GM19043 (cell line): ENCODE results near the gene FRG2C.
"Not testable (repeated sequence)": the region's sequence is repeated elsewhere in the genome, so short reads cannot be mapped to it uniquely, and the experiment has no call there.

ENCODE experiments used
- ATAC-seq: cut with Tn5 transposase; IDR thresholded peaks from one replicate; pipeline ENCODE4 v1.9.1; 2021; ENCODE audit warnings: low read depth; ENCODE audit not compliant: unreplicated experiment

The FRG2C gene

GRCh38 chr3:75664028-75664427 is at the start of gene FRG2C:
Gene FRG2C (plus strand): TSS chr3:75664328. CDS start chr3:75664380, 52 bp downstream.
- not testable (repeated sequence) for ATAC-seq

DNA sequence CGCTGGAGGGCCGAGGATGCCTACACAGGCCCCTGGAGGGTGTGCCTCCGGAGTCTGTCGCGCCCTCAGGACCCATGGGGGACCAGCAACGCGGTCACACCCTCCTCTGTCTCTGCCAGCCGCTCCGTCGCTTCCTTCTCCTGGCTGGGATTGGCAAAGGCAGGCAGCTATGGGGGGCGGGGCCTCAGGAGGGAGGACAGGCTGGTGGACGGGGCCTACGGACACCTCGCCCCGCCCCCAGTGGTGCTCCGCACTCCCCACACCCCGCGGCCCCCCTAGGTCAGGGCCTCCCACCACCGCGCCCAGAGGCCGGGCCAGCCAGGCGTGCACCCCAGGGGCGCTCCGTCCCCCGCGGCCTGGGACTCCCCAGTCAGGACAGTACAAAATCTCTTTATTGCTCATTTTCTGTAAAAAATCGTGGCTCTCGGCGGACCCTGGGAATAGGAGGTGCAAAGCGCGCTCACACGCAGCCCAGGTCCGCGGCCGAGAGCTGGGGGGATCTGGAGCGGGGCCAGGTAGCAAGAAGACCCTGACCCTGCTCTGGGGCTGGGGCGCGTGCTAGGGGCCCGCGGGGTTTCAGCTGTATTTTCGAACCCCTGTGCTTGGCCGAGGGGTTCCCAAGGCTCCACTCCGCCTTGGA is 45.3 kb upstream of the FRG2C start:
- ATAC-seq: not testable (repeated sequence)

DNA sequence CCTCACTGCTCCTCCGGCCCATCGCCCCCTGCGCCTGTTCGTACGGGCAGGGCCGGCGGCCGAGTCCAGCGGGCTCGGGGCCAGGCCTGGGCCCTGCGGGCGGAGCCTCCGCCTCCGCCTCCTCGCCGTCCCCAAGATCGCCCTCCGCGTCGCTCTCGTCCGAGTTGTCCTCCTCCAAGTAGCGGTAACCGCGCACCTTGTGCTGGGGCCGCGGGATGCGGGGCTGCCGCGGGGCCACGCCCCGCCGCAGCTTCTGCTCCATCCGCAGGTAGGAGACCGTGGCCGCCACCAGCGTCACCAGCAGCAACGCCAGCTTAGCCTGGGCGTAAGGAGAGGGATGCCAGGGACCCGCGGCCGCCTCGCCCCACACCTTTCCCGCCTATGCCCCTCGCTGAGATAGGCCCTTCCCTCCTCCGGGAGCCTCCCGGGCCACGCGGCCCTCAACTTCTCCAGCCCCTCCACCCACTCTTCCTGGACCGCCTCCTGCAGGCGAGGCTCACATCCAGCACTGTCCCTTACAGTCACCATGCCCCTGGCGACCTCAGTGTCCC is 44.6 kb upstream of the FRG2C start:
- ATAC-seq: not testable (repeated sequence)

DNA sequence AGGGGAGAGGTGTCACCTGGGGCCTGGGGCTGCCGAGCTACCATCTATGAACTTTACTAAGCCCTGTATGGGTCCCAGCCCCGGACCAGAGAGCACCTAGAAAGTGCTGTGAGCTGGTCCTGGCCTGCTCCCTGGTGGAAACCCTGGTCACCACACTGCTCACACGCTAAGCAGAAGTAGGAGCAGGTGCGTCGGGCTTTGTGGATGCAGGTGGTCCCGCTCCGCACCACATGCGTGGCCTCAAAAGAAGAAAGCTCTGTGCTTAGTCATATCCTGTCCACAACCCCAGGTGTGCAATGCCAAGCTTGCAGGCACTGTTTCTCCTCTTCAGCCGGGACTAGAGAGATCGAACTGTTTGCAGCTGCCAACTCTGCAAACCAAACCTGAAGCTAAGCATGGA is 42.4 kb upstream of the FRG2C start:
- not testable (repeated sequence) for ATAC-seq

- ATAC-seq: not testable (repeated sequence)
Observed at GRCh38 chr3:75623656-75624055, 40.5 kb upstream of the FRG2C start.

DNA sequence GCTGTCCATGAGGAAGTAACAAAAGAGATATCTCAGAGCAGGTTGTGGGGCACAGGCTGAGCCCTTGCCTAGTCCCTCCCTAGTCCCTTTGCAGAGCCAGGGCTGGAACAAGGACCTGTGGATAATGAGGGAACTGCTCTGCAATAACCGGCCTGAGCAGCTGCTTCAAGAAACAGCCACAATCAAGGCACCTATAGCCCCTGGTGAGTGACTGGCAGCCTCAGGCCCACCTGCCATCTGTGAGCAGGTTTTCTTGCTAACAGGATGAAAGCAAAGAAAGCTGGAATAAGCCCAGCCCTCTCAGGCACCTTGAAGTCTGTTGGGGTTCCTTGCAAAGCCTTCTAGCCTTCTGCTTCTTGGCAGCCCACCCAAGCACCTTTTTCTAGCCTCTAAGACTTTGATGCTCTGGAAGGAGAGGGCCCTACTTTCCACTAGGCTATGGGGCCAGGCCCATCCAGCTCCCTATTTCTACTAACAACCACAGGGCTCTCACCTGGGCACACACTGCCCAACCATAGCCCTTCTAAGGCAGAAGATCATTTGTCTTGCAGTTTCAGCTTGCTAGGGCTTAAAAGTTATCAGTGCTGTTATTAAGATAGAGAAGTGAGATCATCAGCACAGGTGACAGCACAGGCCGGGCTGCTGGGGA is 33.1 kb upstream of the FRG2C start:
- not testable (repeated sequence) for ATAC-seq

DNA sequence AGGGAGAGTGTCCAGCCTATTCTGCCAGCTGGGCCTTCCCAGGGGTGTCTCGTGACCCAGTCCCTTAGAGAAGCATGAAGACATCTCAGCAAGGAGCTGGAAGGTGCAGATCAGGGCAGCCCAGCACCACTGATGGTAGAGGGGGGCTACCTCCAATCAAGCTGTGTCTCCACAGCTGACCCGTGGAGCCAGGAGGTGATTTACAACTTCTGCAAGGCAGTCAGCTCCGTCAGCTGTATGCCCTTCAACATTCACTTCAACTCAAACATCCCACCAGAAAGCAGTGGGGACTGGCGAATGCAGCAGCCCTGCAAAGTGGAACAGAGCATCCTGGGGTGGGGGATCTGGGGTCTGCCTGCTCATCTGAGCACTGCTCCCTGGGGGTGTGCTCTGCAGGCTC is 32.6 kb upstream of the FRG2C start:
- ATAC-seq: no peak

- ATAC-seq: not testable (repeated sequence)
Observed at GRCh38 chr3:75638947-75639346, 25.2 kb upstream of the FRG2C start.

GRCh38 chr3:75641107-75641517 is 23.0 kb upstream of the FRG2C start:
- ATAC-seq: not testable (repeated sequence)

DNA sequence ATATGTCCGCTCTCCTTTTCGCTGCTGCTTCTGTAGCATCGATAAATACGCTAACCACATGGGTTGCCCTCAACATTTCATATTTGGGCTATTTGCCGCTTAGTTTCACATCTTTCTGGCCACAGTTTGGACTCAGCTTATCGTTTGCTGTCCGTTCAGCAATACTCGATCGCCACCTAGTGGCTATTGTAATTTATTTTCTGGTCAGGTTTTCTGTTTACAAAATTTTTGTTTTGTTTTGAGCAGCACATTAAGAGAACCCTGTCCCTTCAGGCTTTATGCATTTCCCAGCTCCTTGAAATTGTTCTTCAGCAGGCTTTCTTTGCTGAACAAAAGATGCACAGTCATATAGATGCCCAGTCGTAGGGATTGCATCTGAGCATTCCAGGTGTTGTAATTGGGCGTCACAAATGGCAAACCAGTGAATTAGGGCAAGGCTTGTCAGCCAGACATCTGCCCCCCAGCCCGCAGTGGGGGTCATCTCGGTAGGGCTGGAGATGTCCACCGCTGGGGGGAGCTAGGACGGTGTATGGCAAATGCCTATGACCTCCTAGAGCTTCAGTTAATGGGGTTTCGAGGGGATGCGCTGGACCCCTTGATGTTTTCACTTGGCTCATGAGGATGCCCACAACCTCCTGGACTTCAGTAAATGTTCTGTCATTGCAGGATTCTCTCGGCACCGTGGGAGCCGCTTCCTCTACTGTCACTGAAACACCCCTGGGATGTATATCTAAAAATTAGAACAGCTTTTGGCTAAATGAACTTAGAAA is 20.9 kb upstream of the FRG2C start:
- ATAC-seq: not testable (repeated sequence)

- ATAC-seq: not testable (repeated sequence)
Observed at GRCh38 chr3:75645548-75645947, 18.6 kb upstream of the FRG2C start.

DNA sequence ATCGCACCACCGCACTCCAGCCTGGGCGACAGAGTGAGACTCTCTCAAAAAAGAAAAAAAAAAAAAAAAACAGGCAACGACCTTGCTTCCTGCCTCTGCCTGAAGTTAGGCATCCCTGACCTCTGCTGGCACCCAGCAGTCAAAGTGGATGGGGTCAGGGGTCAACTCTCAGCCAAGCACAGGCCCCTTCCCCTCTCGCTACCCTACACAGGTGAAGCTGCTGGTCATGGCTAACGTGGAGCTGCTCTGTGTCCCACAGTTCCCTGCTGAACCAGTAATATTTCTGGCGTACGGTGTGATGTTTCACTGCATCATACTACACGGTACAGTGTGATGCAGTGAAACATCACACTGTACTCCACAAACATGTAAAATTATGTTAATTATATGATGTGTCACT is 13.9 kb upstream of the FRG2C start:
- no peak for ATAC-seq

- not testable (repeated sequence) for ATAC-seq
Observed at GRCh38 chr3:75655101-75655904, 8.8 kb upstream of the FRG2C start.

DNA sequence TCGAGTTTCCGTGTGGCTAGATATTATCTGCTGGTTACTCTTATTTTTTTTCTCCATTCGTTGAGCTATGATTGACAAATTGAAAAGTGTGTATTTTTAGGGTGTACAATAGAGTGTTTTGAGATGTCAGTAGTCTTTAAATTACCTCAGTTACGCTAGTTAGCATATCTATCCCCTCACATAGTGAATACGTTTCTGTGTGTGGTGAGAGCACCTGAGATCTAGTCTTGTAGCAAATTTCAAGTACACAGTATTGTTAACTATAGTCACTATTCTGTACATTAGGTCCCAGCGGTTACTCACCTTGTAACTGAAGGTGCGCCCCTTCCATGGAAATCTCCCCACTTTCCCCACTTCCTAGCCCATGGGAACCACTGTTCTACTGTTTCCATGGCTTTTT is 8.2 kb upstream of the FRG2C start:
- ATAC-seq: not testable (repeated sequence)

- not testable (repeated sequence) for ATAC-seq
Observed at GRCh38 chr3:75658411-75659107, 5.6 kb upstream of the FRG2C start.

DNA sequence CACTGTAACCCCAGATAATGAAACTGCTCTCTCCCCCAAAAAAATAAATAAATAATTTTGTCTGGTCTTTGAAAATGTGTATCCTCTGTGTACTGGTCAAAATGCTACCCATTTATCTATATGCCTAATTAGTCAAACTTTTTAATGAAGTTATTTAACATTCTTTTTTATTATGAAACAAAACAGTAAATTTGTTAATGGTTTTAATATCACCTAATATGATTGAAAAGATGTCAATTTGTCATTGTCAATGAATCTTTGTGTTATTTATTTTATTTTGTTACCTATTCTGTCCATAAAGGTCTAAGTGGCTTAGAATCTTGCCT is 5.1 kb upstream of the FRG2C start:
- not testable (repeated sequence) for ATAC-seq

GRCh38 chr3:75665626-75666025 is 1.5 kb downstream of the FRG2C start:
- not testable (repeated sequence) for ATAC-seq

DNA sequence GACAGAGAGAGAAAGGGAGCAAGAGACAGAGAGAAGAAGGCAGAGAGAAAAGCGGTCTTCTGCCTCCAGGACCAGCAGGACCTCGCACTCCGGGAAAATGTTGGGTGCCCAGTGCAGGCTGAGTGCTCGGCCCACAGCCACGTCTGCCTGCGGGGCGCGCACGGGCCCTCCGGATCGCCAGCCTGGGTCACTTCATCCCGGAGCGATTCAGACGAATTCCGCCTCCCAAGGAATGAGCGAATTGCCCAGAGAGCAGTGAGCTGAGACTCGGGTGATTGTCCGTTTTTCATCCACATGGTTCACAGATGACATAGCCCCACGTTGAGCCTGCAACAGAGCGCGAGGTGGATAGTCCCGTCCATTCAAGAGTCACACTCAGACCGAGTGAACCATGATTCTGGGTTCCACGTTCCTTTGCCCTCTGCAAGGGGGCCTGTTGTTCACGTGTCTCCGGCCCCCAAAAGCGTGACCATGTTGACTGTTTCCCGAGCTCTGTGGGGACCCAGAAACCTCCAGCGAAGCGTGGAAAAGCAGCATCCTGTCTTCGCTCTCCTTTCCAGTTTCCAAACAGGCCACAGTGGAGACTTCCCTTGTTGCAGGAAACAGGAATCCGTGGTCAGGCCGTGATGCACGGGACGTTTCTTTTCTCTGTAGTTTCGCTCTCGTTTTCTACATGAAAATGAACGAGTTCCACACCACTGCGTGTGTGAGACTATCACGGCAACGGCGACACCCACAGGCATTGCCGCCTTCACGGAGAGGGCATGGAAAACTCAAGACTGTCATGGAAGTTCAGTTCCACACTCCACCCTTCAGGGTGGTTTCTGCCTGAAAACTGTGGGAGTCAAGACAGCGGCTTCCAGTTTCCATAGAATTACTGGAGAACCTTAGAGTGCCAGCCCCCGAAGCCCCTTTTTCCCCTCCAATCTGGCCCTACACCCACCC is 3.9 kb downstream of the FRG2C start:
- ATAC-seq: not testable (repeated sequence)
